Peyer's patch (tissue), 4 donors: ENCODE data around the gene EPC2. TPM values are rescaled to one million over a fixed set of nuclear protein-coding genes. Genes with fewer than 3 reads are reported as not detected.
"Not testable (repeated sequence)": the region's sequence is repeated elsewhere in the genome, so short reads cannot be mapped to it uniquely, and the experiment has no call there.

Source experiments
- DNase-seq, 3 donors: peaks; one replicate each; pipeline ENCODE4 v3.0.0-alpha.2; 2017 to 2019
- H3K27ac ChIP-seq, 4 donors: fragments of 200-600 bp; sonication (generic); one replicate each; pipeline ENCODE4 v1.5.1; 2016 to 2019
- H3K27me3 ChIP-seq, 2 donors: fragments of 200-600 bp; sonication (generic); one replicate each; pipeline ENCODE4 v1.5.1; 2019
- H3K36me3 ChIP-seq, 3 donors: fragments of 200-600 bp; sonication (generic); one replicate each; pipeline ENCODE4 v1.5.1; 2016 to 2019
- H3K4me1 ChIP-seq, 4 donors: fragments of 200-600 bp; sonication (generic); one replicate each; pipeline ENCODE4 v1.5.1; 2016 to 2019
- H3K4me3 ChIP-seq, 4 donors: fragments of 200-600 bp; sonication (generic); 1 replicate in 3 of 4; 2 replicates in 1 of 4; pipeline ENCODE4 v1.5.1; 2016 to 2019; ENCODE audit warnings: mild to moderate bottlenecking in 1 of 4
- H3K9me3 ChIP-seq, 4 donors: fragments of 200-600 bp; sonication (generic); one replicate each; pipeline ENCODE4 v1.5.1; 2016 to 2019; ENCODE audit warnings: mild to moderate bottlenecking in 1 of 4
- CTCF ChIP-seq, 6 experiments: fragments of 450-650 bp in 4 of 6; fragments of 200-600 bp in 2 of 6; sonication (generic) in 1 of 6; IDR thresholded peaks; one replicate each; pipeline ENCODE4 v1.5.1; 2017 to 2019; ENCODE audit warnings: antibody characterized with exemption in 6 of 6, mild to moderate bottlenecking in 3 of 6, moderate library complexity in 1 of 6
- POLR2A ChIP-seq, 2 donors: fragments of 450-650 bp; IDR thresholded peaks; one replicate each; pipeline ENCODE4 v1.5.1; 2017; ENCODE audit warnings: antibody characterized with exemption in 2 of 2, mild to moderate bottlenecking in 2 of 2, moderate library complexity in 2 of 2
- total RNA-seq, 4 donors: library from RNA; depleted of rRNA; stranded (reverse); fragments of >200 nt; gene quantifications; one replicate each; pipeline ENCODE4 v1.1.0, GENCODE V29; 2016

The EPC2 gene
- total RNA-seq, 4 donors from 2014 or later = 22.6 to 70.1 (median 28.3) TPM

GRCh38 chr2:148764815-148765214 is 120.3 kb downstream of the EPC2 start:
- Histone ChIP-seq H3K36me3 (peaks cover 0 to 35% (median 0%) of the 10 kb centered on the region in 3 donors), H3K4me3 (no peak overlapping the region), H3K27ac (no peak overlapping the region), H3K27me3 (no peaks in the 10 kb centered on the region), H3K9me3 (no peaks in the 10 kb centered on the region), H3K4me1 (no peaks in the 10 kb centered on the region)
- TF ChIP-seq CTCF (IDR thresholded peaks at IDR 0.05) = no peak
- no peak for TF ChIP-seq POLR2A (IDR thresholded peaks at IDR 0.05)
- no peak for DNase-seq

- no peak overlapping the region for H3K4me3 ChIP-seq
- TF ChIP-seq POLR2A (IDR thresholded peaks at IDR 0.05) (no peak), CTCF (IDR thresholded peaks at IDR 0.05) (no peak)
- H3K36me3 ChIP-seq = peaks cover 0 to 57% (median 0%) of the 10 kb centered on the region in 3 donors
- H3K4me1 ChIP-seq = no peaks in the 10 kb centered on the region
- no peak overlapping the region for H3K27ac ChIP-seq
- H3K9me3 ChIP-seq = no peaks in the 10 kb centered on the region
- H3K27me3 ChIP-seq = no peaks in the 10 kb centered on the region
- DNase-seq = no peak
Measured at GRCh38 chr2:148770047-148770446, 125.5 kb downstream of the EPC2 start.

- no peaks in the 10 kb centered on the region for H3K9me3 ChIP-seq
- peaks cover 0 to 50% (median 0%) of the 10 kb centered on the region in 3 donors for H3K36me3 ChIP-seq
- no peak overlapping the region for H3K27ac ChIP-seq
- no peaks in the 10 kb centered on the region for H3K27me3 ChIP-seq
- no peak overlapping the region for H3K4me3 ChIP-seq
- no peaks in the 10 kb centered on the region for H3K4me1 ChIP-seq
- DNase-seq = no peak
- TF ChIP-seq POLR2A (IDR thresholded peaks at IDR 0.05) (no peak), CTCF (IDR thresholded peaks at IDR 0.05) (no peak)
Measured at GRCh38 chr2:148781544-148781943, 137.0 kb downstream of the EPC2 start.

DNA sequence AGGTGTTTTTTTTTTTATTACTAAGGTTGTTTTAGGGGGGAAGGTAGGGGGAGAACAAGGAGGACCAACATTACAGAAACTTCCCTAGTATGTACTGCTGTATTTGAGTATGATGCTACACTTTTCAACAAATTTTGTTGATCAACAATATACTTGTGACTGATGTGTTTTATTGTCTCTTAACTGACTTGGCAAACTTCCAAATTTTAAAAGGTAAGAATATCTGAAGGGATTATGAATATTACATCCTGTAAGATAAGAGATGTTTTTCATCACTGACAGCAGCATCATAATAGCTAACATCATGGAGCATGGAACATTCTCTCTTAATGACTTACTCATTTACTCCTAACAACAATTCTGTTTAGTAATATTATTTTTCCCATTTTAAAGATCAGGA is 144.5 kb downstream of the EPC2 start:
- no peak for TF ChIP-seq CTCF (IDR thresholded peaks at IDR 0.05)
- no peak for TF ChIP-seq POLR2A (IDR thresholded peaks at IDR 0.05)
- no peak for DNase-seq
- Histone ChIP-seq H3K27me3 (no peaks in the 10 kb centered on the region), H3K36me3 (peaks cover 0 to 29% (median 0%) of the 10 kb centered on the region in 3 donors), H3K4me3 (no peak overlapping the region), H3K9me3 (no peaks in the 10 kb centered on the region), H3K27ac (no peak overlapping the region), H3K4me1 (no peaks in the 10 kb centered on the region)

- H3K27me3 ChIP-seq, H3K27ac ChIP-seq, H3K4me1 ChIP-seq, H3K4me3 ChIP-seq, H3K9me3 ChIP-seq, DNase-seq: not testable (repeated sequence)
- H3K36me3 ChIP-seq = peaks cover 0 to 18% (median 0%) of the 10 kb centered on the region in 3 donors
Measured at GRCh38 chr2:148790172-148790571, 145.6 kb downstream of the EPC2 start.

GRCh38 chr2:148794558-148794957 is 150.0 kb downstream of the EPC2 start:
- no peak for TF ChIP-seq POLR2A (IDR thresholded peaks at IDR 0.05)
- TF ChIP-seq CTCF (IDR thresholded peaks at IDR 0.05) = no peak
- DNase-seq = no peak

More at GRCh38 chr2:148794558-148794957, 150.0 kb downstream of the EPC2 start:
- Histone ChIP-seq H3K9me3 (no peaks in the 10 kb centered on the region), H3K27me3 (no peaks in the 10 kb centered on the region), H3K4me3 (no peak overlapping the region), H3K36me3 (peaks cover 0 to 4% (median 0%) of the 10 kb centered on the region in 3 donors), H3K27ac (no peak overlapping the region), H3K4me1 (no peaks in the 10 kb centered on the region)
